ENCODE data around the gene YWHAG.
"Not testable (repeated sequence)": the region's sequence is repeated elsewhere in the genome, so short reads cannot be mapped to it uniquely, and the experiment has no call there.

YWHAG gene

DNA sequence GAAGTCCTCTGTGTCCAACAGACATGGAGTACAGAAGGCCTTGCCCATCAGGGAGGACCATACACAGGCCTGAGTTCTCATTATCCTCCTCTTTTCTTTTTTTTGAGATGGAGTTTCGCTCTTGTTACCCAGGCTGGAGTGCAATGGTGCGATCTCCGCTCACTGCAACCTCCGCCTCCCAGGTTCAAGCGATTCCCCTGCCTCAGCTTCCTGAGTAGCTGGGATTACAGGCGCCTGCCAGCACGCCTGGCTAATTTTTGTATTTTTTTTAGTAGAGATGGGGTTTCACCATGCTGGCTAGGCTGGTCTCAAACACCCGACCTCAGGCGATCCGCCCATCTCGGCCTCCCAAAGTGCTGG is 36.8 kb upstream of the YWHAG start:
- not testable (repeated sequence) for H3K36me3 ChIP-seq (ENCODE audit: control insufficient read depth, insufficient read depth, low read length); H3K9me3 ChIP-seq (ENCODE audit: control insufficient read depth, insufficient read depth, low read depth, low read length); H3K4me3 ChIP-seq (ENCODE audit: low read depth, low read length); H3K9ac ChIP-seq (ENCODE audit: low read length); H3K27me3 ChIP-seq (ENCODE audit: control insufficient read depth, insufficient read depth, low read length); H3K27ac ChIP-seq (ENCODE audit: low read depth, low read length)
- peaks cover 29% of the 10 kb centered on the region for H3K4me1 ChIP-seq (ENCODE audit: control insufficient read depth, insufficient read depth, low read length)

DNA sequence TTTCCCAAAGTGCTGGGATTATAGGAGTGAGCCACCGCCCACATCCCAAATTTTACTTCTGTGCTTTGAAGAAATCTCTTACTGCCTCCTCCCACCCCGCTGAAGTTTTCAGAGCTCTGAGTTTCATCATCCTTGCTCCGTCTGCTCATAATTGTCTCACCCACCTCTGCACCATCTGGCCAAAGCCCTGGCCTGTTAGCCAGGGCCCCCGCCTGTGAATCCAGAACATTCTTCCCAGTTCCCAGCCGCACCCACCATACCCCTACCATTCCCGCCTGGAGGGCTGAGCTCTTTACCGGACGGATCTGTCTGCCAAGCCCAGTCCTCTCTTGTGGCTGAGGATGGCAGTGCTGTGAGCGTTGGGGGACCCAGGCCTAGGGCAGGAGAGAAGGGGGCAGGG is 36.2 kb upstream of the YWHAG start:
- Histone ChIP-seq H3K9me3 (ENCODE audit: control insufficient read depth, insufficient read depth, low read depth, low read length) (no peaks in the 10 kb centered on the region), H3K27me3 (ENCODE audit: control insufficient read depth, insufficient read depth, low read length) (peaks cover 5% of the 10 kb centered on the region; the same call in 1 of the 2 replicates), H3K9ac (ENCODE audit: low read length) (no peak overlapping the region), H3K4me1 (ENCODE audit: control insufficient read depth, insufficient read depth, low read length) (peaks cover 31% of the 10 kb centered on the region), H3K27ac (ENCODE audit: low read depth, low read length) (no peak overlapping the region), H3K36me3 (ENCODE audit: control insufficient read depth, insufficient read depth, low read length) (no peaks in the 10 kb centered on the region), H3K4me3 (ENCODE audit: low read depth, low read length) (no peak overlapping the region)

DNA sequence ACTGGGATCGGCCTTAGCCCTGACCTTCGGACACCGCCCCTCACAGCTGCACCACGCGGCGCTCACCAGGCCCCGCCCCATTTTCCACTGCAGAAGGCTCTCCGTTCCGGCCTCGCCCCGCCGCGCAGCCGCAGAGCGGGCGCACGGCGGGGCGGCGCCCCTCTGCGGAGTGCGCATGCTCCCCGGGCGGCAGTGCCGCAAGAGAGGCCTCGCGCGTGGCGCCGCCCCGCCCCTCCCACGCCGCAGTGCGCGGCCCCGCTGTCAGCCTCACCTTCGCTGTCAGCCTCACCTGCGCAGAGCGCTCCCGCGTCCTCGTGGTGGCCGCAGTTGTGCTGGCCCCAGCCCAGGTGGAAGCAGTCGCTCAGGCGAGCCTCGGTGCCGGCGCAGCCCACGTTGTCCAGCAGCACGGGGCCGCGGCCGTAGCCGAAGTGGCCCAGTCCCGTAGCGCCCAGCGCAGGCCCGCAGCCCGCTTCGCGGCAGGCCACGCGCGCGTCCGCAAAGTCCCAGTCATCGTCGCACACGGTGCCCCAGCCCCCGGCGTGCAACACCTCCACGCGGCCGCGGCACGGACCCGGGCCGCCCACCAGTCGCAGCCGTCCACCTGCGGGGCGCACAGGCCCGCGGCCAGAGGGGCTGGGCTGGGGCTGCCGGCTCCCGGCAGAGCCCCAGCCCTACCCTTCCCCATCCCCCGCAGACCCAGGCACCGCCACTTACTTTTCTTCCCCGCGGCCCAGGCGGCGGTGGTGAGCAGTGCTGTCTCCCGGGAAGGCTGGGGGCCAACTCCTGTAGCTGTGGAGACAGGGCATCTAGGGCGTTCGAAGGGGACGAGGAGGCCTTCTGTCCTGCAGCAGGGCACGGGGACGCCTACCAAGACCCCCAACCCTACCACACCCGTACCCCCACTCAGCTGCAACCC is 34.6 kb upstream of the YWHAG start:
- peak overlapping the region; percentile 10; the same call in 1 of the 2 replicates for H3K27ac ChIP-seq (ENCODE audit: low read depth, low read length)
- H3K36me3 ChIP-seq (ENCODE audit: control insufficient read depth, insufficient read depth, low read length), result no peaks in the 10 kb centered on the region
- H3K9me3 ChIP-seq (ENCODE audit: control insufficient read depth, insufficient read depth, low read depth, low read length), result no peaks in the 10 kb centered on the region
- H3K4me1 ChIP-seq (ENCODE audit: control insufficient read depth, insufficient read depth, low read length), result peaks cover 43% of the 10 kb centered on the region
- peak overlapping the region; percentile 50 for H3K9ac ChIP-seq (ENCODE audit: low read length)
- peak overlapping the region; percentile 67 for H3K4me3 ChIP-seq (ENCODE audit: low read depth, low read length)
- peaks cover 5% of the 10 kb centered on the region; the same call in 1 of the 2 replicates for H3K27me3 ChIP-seq (ENCODE audit: control insufficient read depth, insufficient read depth, low read length)

DNA sequence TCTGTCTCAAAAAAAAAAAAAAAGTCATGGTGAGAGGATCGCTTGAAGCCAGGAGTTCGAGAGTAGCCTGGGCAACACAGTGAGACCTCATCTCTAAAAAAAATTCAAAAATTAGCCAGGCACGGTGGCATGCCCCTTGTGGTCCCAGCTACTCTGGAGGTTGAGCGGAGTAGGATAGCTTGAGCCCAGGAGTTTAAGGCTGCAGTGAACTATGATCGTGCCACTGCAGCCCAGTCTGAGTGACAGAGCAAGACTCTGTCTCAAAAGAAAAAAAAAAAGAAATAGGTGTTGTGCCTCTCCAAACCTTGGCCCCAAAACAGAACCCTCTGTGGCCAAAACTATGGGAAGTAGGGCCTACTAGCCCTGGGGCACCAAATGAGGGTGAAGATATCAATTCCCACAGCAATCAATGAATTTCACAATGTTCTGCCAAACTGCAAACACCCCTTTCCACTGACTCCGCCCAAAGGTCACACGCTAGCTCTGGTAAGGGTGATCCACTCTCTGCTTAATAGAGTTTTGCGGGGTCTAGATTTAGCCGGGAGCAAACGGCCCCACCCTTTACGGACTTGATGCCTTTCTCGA is 33.8 kb upstream of the YWHAG start:
- H3K4me3 ChIP-seq (ENCODE audit: low read depth, low read length), result peak overlapping the region; percentile 67
- no peaks in the 10 kb centered on the region for H3K36me3 ChIP-seq (ENCODE audit: control insufficient read depth, insufficient read depth, low read length)
- H3K27ac ChIP-seq (ENCODE audit: low read depth, low read length), result no peak overlapping the region
- no peaks in the 10 kb centered on the region for H3K9me3 ChIP-seq (ENCODE audit: control insufficient read depth, insufficient read depth, low read depth, low read length)
- H3K4me1 ChIP-seq (ENCODE audit: control insufficient read depth, insufficient read depth, low read length), result peaks cover 42% of the 10 kb centered on the region
- H3K27me3 ChIP-seq (ENCODE audit: control insufficient read depth, insufficient read depth, low read length), result peaks cover under 1% of the 10 kb centered on the region; the same call in 1 of the 2 replicates
- H3K9ac ChIP-seq (ENCODE audit: low read length), result no peak overlapping the region

DNA sequence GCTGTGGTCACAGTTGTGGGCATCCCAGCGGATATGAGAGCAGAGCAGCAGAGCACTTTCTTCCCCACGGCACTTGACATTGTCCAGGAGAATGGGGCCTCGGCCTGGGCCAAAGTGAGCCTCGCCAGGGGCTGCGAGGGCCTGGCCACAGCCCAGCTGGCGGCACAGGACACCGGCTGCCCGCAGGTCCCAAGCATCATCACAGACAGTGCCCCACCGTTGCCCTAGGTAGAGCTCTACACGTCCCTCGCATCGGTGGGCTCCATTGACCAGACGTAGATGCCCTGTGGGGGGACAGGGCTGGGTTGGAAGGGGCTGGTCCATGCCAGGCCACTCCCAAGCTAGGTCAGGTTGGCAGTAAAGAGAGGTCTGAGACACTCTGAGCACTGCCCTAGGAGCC is 31.3 kb upstream of the YWHAG start:
- H3K4me3 ChIP-seq (ENCODE audit: low read depth, low read length), result no peak overlapping the region
- no peaks in the 10 kb centered on the region for H3K36me3 ChIP-seq (ENCODE audit: control insufficient read depth, insufficient read depth, low read length)
- no peaks in the 10 kb centered on the region for H3K9me3 ChIP-seq (ENCODE audit: control insufficient read depth, insufficient read depth, low read depth, low read length)
- H3K27ac ChIP-seq (ENCODE audit: low read depth, low read length), result no peak overlapping the region
- H3K9ac ChIP-seq (ENCODE audit: low read length), result no peak overlapping the region
- H3K27me3 ChIP-seq (ENCODE audit: control insufficient read depth, insufficient read depth, low read length), result no peaks in the 10 kb centered on the region
- H3K4me1 ChIP-seq (ENCODE audit: control insufficient read depth, insufficient read depth, low read length), result peaks cover 25% of the 10 kb centered on the region

DNA sequence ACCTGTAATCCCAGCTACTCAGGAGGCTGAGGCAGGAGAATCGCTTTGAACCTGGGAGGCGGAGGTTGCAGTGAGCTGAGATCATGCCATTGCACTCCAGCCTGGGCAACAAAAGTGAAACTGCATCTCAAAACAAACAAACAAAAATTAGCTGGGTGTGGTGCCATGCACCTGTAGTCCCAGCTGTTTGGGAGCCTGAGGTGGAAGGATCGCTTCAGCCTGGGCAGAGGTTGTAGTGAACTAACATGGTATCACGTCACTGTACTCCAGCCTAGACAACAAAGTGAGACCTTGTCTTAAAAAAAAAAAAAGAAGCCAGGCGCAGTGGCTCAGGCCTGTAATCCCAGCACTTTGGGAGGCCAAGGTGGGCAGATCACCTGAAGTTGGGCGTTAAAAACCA is 29.0 kb upstream of the YWHAG start:
- H3K9me3 ChIP-seq (ENCODE audit: control insufficient read depth, insufficient read depth, low read depth, low read length); H3K27ac ChIP-seq (ENCODE audit: low read depth, low read length); H3K9ac ChIP-seq (ENCODE audit: low read length); H3K27me3 ChIP-seq (ENCODE audit: control insufficient read depth, insufficient read depth, low read length); H3K4me3 ChIP-seq (ENCODE audit: low read depth, low read length); H3K36me3 ChIP-seq (ENCODE audit: control insufficient read depth, insufficient read depth, low read length): not testable (repeated sequence)
- H3K4me1 ChIP-seq (ENCODE audit: control insufficient read depth, insufficient read depth, low read length), result peaks cover 18% of the 10 kb centered on the region

DNA sequence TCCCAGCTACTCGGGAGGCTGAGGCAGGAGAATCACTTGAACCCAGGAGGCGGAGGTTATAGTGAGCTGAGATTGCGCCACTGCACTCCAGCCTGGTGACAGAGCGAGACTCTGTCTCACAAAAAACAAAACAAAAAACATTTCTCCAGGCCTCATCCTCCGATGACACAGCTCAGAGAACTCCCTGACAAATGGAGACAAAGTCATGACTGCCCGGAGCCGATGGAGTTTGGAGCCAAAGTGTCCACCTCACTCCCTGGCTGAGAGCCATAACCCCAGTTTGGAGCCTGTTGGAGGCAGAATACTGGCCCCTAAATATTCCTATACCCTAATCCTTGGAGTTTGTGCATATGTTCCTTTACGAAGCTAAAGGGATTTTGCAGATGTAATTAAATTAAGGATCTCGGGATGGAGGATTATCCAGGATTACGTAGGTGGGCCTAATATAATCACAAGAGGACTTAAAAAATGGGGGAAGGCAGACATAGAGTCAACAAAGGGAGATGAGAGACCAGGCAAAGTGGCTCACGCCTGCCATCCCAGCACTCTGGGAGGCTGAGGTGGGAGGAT is 28.0 kb upstream of the YWHAG start:
- no peaks in the 10 kb centered on the region for H3K27me3 ChIP-seq (ENCODE audit: control insufficient read depth, insufficient read depth, low read length)
- no peaks in the 10 kb centered on the region for H3K36me3 ChIP-seq (ENCODE audit: control insufficient read depth, insufficient read depth, low read length)
- peaks cover 14% of the 10 kb centered on the region for H3K4me1 ChIP-seq (ENCODE audit: control insufficient read depth, insufficient read depth, low read length)
- H3K27ac ChIP-seq (ENCODE audit: low read depth, low read length), result no peak overlapping the region
- no peaks in the 10 kb centered on the region for H3K9me3 ChIP-seq (ENCODE audit: control insufficient read depth, insufficient read depth, low read depth, low read length)
- no peak overlapping the region for H3K4me3 ChIP-seq (ENCODE audit: low read depth, low read length)
- no peak overlapping the region for H3K9ac ChIP-seq (ENCODE audit: low read length)

DNA sequence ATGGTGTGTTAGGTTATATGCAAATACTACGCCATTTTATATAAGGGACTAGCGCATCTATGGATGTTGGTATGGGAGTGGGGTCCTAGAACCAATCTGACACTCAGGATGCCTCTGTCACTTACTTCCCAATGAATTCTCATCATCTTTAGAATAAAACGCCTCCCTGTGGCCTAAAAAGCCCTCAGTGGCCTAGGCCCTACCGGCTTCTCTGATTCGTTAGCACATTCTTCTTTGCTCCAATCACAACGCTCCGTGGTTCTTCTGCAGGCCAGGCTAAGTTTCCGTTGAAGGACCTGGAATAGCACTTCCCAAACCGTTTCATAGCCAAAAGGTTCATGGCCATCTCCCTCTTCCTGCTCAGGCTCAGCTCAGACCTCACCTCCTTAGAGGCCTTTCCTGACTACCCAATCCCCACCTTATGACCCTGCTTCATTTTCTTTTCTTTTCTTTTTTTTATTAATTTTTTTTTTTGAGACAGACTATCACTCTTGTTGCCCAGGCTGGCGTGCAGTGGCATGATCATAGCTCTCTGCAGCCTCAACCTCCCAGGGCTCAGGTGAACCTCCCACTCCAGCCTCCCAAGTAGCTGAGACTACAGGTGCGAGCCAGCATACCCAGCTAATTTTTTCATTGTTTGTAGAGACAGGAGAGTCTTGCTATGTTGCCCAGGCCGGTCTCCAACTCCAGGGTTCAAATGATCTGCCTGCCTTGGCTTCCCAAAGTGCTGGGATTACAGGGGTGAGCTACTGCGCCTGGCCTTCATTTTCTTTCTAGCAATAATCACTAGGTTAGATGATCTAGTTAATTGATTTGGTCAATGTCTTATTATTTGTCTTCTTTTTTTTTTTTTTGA is 24.5 kb upstream of the YWHAG start:
- no peak overlapping the region for H3K4me3 ChIP-seq (ENCODE audit: low read depth, low read length)
- no peaks in the 10 kb centered on the region for H3K9me3 ChIP-seq (ENCODE audit: control insufficient read depth, insufficient read depth, low read depth, low read length)
- no peaks in the 10 kb centered on the region for H3K36me3 ChIP-seq (ENCODE audit: control insufficient read depth, insufficient read depth, low read length)
- no peak overlapping the region for H3K9ac ChIP-seq (ENCODE audit: low read length)
- no peaks in the 10 kb centered on the region for H3K27me3 ChIP-seq (ENCODE audit: control insufficient read depth, insufficient read depth, low read length)
- no peak overlapping the region for H3K27ac ChIP-seq (ENCODE audit: low read depth, low read length)
- H3K4me1 ChIP-seq (ENCODE audit: control insufficient read depth, insufficient read depth, low read length), result peaks cover 4% of the 10 kb centered on the region; the same call in 1 of the 2 replicates

DNA sequence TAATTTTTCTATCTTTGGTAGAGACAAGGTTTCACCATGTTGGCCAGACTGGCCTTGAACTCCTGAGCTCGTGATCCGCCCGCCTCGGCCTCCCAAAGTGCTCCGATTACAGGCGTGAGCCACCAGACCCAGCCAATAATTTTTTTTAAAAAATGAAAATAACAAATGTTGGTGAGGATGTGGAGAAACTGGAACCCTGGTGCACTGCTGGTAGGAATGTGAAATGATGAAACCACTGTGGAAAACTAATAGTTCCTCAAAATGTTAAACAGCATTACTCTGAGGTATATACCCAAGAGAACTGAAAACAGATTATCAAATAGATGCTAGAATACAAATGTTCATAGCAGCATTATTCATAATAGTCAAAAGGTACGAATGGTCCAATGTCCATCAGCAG is 23.0 kb upstream of the YWHAG start:
- H3K36me3 ChIP-seq (ENCODE audit: control insufficient read depth, insufficient read depth, low read length), result no peaks in the 10 kb centered on the region
- peaks cover 4% of the 10 kb centered on the region; the same call in 1 of the 2 replicates for H3K4me1 ChIP-seq (ENCODE audit: control insufficient read depth, insufficient read depth, low read length)
- H3K27ac ChIP-seq (ENCODE audit: low read depth, low read length), result no peak overlapping the region
- H3K27me3 ChIP-seq (ENCODE audit: control insufficient read depth, insufficient read depth, low read length), result no peaks in the 10 kb centered on the region
- H3K9ac ChIP-seq (ENCODE audit: low read length), result no peak overlapping the region
- H3K9me3 ChIP-seq (ENCODE audit: control insufficient read depth, insufficient read depth, low read depth, low read length), result no peaks in the 10 kb centered on the region
- no peak overlapping the region for H3K4me3 ChIP-seq (ENCODE audit: low read depth, low read length)

DNA sequence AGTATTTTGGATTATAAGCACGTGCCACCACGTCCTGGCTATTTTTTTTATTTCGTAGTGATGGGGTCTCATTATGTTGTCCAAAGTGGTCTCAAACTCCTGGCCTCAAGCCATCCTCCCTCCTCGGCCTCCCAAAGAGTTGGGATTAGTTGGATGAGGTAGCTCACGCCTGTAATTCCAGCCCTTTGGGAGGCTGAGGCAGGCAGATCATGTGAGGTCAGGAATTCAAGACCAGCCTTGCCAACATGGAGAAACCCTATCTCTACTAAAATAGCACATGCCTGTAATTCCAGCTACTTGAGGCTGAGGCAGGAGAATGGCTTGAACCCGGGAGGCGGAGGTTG is 21.8 kb upstream of the YWHAG start:
- no peaks in the 10 kb centered on the region for H3K36me3 ChIP-seq (ENCODE audit: control insufficient read depth, insufficient read depth, low read length)
- H3K27ac ChIP-seq (ENCODE audit: low read depth, low read length), result peak overlapping the region; percentile 46; the same call in 1 of the 2 replicates
- H3K27me3 ChIP-seq (ENCODE audit: control insufficient read depth, insufficient read depth, low read length), result no peaks in the 10 kb centered on the region
- peaks cover 4% of the 10 kb centered on the region; the same call in 1 of the 2 replicates for H3K4me1 ChIP-seq (ENCODE audit: control insufficient read depth, insufficient read depth, low read length)
- peak overlapping the region; percentile 59 for H3K9ac ChIP-seq (ENCODE audit: low read length)
- peak overlapping the region; percentile 55; the same call in 1 of the 2 replicates for H3K4me3 ChIP-seq (ENCODE audit: low read depth, low read length)
- H3K9me3 ChIP-seq (ENCODE audit: control insufficient read depth, insufficient read depth, low read depth, low read length), result no peaks in the 10 kb centered on the region

Measured in HUES6 (cell line).